ENCODE measurements around the gene ALK.

The ALK gene

GRCh38 chr2:29290293-29291047 is 630.9 kb downstream of the ALK start:
- Mint-ChIP-seq H3K4me1 (ENCODE audit: low read depth) (no peaks in the 10 kb centered on the region), H3K4me3 (no peak overlapping the region), H3K27ac (no peak overlapping the region), H3K9me3 (no peaks in the 10 kb centered on the region), H3K36me3 (ENCODE audit: low read depth) (no peaks in the 10 kb centered on the region), H3K27me3 (ENCODE audit: low read depth) (no peaks in the 10 kb centered on the region)

GRCh38 chr2:29284671-29285070 is 636.7 kb downstream of the ALK start:
- Mint-ChIP-seq H3K27ac (no peak overlapping the region), H3K4me1 (ENCODE audit: low read depth) (no peaks in the 10 kb centered on the region), H3K36me3 (ENCODE audit: low read depth) (no peaks in the 10 kb centered on the region), H3K9me3 (no peaks in the 10 kb centered on the region), H3K4me3 (no peak overlapping the region), H3K27me3 (ENCODE audit: low read depth) (no peaks in the 10 kb centered on the region)

GRCh38 chr2:29281916-29282247 is 639.5 kb downstream of the ALK start:
- H3K9me3 Mint-ChIP-seq = no peaks in the 10 kb centered on the region
- H3K27me3 Mint-ChIP-seq (ENCODE audit: low read depth) = peaks cover 2% of the 10 kb centered on the region
- H3K27ac Mint-ChIP-seq = no peak overlapping the region
- H3K36me3 Mint-ChIP-seq (ENCODE audit: low read depth) = no peaks in the 10 kb centered on the region
- H3K4me1 Mint-ChIP-seq (ENCODE audit: low read depth) = no peaks in the 10 kb centered on the region
- H3K4me3 Mint-ChIP-seq = no peak overlapping the region

GRCh38 chr2:29281086-29281915 is 640.1 kb downstream of the ALK start:
- Mint-ChIP-seq H3K9me3 (no peaks in the 10 kb centered on the region), H3K4me1 (ENCODE audit: low read depth) (no peaks in the 10 kb centered on the region), H3K4me3 (no peak overlapping the region), H3K36me3 (ENCODE audit: low read depth) (no peaks in the 10 kb centered on the region), H3K27ac (no peak overlapping the region), H3K27me3 (ENCODE audit: low read depth) (peaks cover 6% of the 10 kb centered on the region)

GRCh38 chr2:29278966-29279365 is 642.4 kb downstream of the ALK start:
- H3K36me3 Mint-ChIP-seq (ENCODE audit: low read depth) = no peaks in the 10 kb centered on the region
- H3K4me3 Mint-ChIP-seq = no peak overlapping the region
- H3K27me3 Mint-ChIP-seq (ENCODE audit: low read depth) = peaks cover 14% of the 10 kb centered on the region
- H3K27ac Mint-ChIP-seq = no peak overlapping the region
- H3K4me1 Mint-ChIP-seq (ENCODE audit: low read depth) = no peaks in the 10 kb centered on the region
- H3K9me3 Mint-ChIP-seq = no peaks in the 10 kb centered on the region

GRCh38 chr2:29276151-29276550 is 645.2 kb downstream of the ALK start:
- Mint-ChIP-seq H3K4me1 (ENCODE audit: low read depth) (no peaks in the 10 kb centered on the region), H3K4me3 (no peak overlapping the region), H3K36me3 (ENCODE audit: low read depth) (no peaks in the 10 kb centered on the region), H3K27me3 (ENCODE audit: low read depth) (peaks cover 19% of the 10 kb centered on the region), H3K9me3 (no peaks in the 10 kb centered on the region), H3K27ac (no peak overlapping the region)

GRCh38 chr2:29275186-29275585 is 646.2 kb downstream of the ALK start:
- Mint-ChIP-seq H3K9me3 (no peaks in the 10 kb centered on the region), H3K4me1 (ENCODE audit: low read depth) (no peaks in the 10 kb centered on the region), H3K4me3 (no peak overlapping the region), H3K27me3 (ENCODE audit: low read depth) (peaks cover 19% of the 10 kb centered on the region), H3K36me3 (ENCODE audit: low read depth) (no peaks in the 10 kb centered on the region), H3K27ac (no peak overlapping the region)

- H3K4me1 Mint-ChIP-seq (ENCODE audit: low read depth) = no peaks in the 10 kb centered on the region
- peaks cover 19% of the 10 kb centered on the region for H3K27me3 Mint-ChIP-seq (ENCODE audit: low read depth)
- H3K4me3 Mint-ChIP-seq = no peak overlapping the region
- no peaks in the 10 kb centered on the region for H3K36me3 Mint-ChIP-seq (ENCODE audit: low read depth)
- no peak overlapping the region for H3K27ac Mint-ChIP-seq
- no peaks in the 10 kb centered on the region for H3K9me3 Mint-ChIP-seq
Measured at GRCh38 chr2:29273685-29274611, 647.4 kb downstream of the ALK start.

- Mint-ChIP-seq H3K4me3 (no peak overlapping the region), H3K4me1 (ENCODE audit: low read depth) (no peaks in the 10 kb centered on the region), H3K36me3 (ENCODE audit: low read depth) (no peaks in the 10 kb centered on the region)
Measured at GRCh38 chr2:29273004-29273684, 648.2 kb downstream of the ALK start.

GRCh38 chr2:29272311-29272710 is 649.1 kb downstream of the ALK start:
- no peaks in the 10 kb centered on the region for H3K36me3 Mint-ChIP-seq (ENCODE audit: low read depth)
- no peak overlapping the region for H3K4me3 Mint-ChIP-seq
- H3K27ac Mint-ChIP-seq = no peak overlapping the region
- H3K27me3 Mint-ChIP-seq (ENCODE audit: low read depth) = peaks cover 19% of the 10 kb centered on the region
- no peaks in the 10 kb centered on the region for H3K9me3 Mint-ChIP-seq
- H3K4me1 Mint-ChIP-seq (ENCODE audit: low read depth) = no peaks in the 10 kb centered on the region

More at GRCh38 chr2:29273004-29273684, 648.2 kb downstream of the ALK start:
- Mint-ChIP-seq H3K27ac (no peak overlapping the region), H3K27me3 (ENCODE audit: low read depth) (peaks cover 19% of the 10 kb centered on the region), H3K9me3 (no peaks in the 10 kb centered on the region)

- H3K4me1 Mint-ChIP-seq (ENCODE audit: low read depth) = no peaks in the 10 kb centered on the region
- no peaks in the 10 kb centered on the region for H3K9me3 Mint-ChIP-seq
- H3K36me3 Mint-ChIP-seq (ENCODE audit: low read depth) = no peaks in the 10 kb centered on the region
- peaks cover 16% of the 10 kb centered on the region for H3K27me3 Mint-ChIP-seq (ENCODE audit: low read depth)
- H3K4me3 Mint-ChIP-seq = no peak overlapping the region
- no peak overlapping the region for H3K27ac Mint-ChIP-seq
Measured at GRCh38 chr2:29270701-29271121, 650.7 kb downstream of the ALK start.

- no peaks in the 10 kb centered on the region for H3K36me3 Mint-ChIP-seq (ENCODE audit: low read depth)
- H3K9me3 Mint-ChIP-seq = no peaks in the 10 kb centered on the region
- H3K27ac Mint-ChIP-seq = no peak overlapping the region
- no peaks in the 10 kb centered on the region for H3K4me1 Mint-ChIP-seq (ENCODE audit: low read depth)
- H3K27me3 Mint-ChIP-seq (ENCODE audit: low read depth) = peaks cover 10% of the 10 kb centered on the region
- no peak overlapping the region for H3K4me3 Mint-ChIP-seq
Measured at GRCh38 chr2:29269765-29270109, 651.6 kb downstream of the ALK start.

- Mint-ChIP-seq H3K4me3 (no peak overlapping the region), H3K9me3 (no peaks in the 10 kb centered on the region), H3K36me3 (ENCODE audit: low read depth) (no peaks in the 10 kb centered on the region), H3K4me1 (ENCODE audit: low read depth) (no peaks in the 10 kb centered on the region), H3K27ac (no peak overlapping the region), H3K27me3 (ENCODE audit: low read depth) (peaks cover 10% of the 10 kb centered on the region)
Measured at GRCh38 chr2:29269095-29269764, 652.2 kb downstream of the ALK start.

- Mint-ChIP-seq H3K4me1 (ENCODE audit: low read depth) (no peaks in the 10 kb centered on the region), H3K9me3 (no peaks in the 10 kb centered on the region), H3K4me3 (no peak overlapping the region), H3K27ac (no peak overlapping the region), H3K27me3 (ENCODE audit: low read depth) (peaks cover 3% of the 10 kb centered on the region), H3K36me3 (ENCODE audit: low read depth) (no peaks in the 10 kb centered on the region)
Measured at GRCh38 chr2:29267720-29268119, 653.7 kb downstream of the ALK start.
